LNCaP clone FGC (cell line): ENCODE data around the gene PPP1R12A.
A peak's percentile ranks its signal among the peaks of the same experiment; 100 is the strongest.
"Not testable (repeated sequence)": the region's sequence is repeated elsewhere in the genome, so short reads cannot be mapped to it uniquely, and the experiment has no call there.

Experiments used
- DNase-seq: peaks from one replicate; pipeline ENCODE4 v3.0.0-alpha.2; 2011; ENCODE audit warnings: low read depth
- H3K4me3 ChIP-seq: 2 replicates; pipeline ENCODE4 v1.5.1; 2011; ENCODE audit warnings: mild to moderate bottlenecking, low read depth, low read length, control low read depth
- CTCF ChIP-seq: IDR thresholded peaks from 2 replicates; pipeline ENCODE4 v1.5.1; 2012; ENCODE audit warnings: mild to moderate bottlenecking; ENCODE audit not compliant: control insufficient read depth, insufficient read depth; ENCODE audit errors: extremely low read depth

PPP1R12A gene

GRCh38 chr12:79884401-79885006, 50.4 kb downstream of the PPP1R12A start:
- DNase-seq, result peak; percentile 35
- H3K4me3 ChIP-seq, result peak overlapping the region; percentile 2
- TF ChIP-seq CTCF, result no peak

- no peak overlapping the region for H3K4me3 ChIP-seq
- no peak for DNase-seq
- TF ChIP-seq CTCF, result no peak
Measured at GRCh38 chr12:79883216-79883615, 51.7 kb downstream of the PPP1R12A start.

GRCh38 chr12:79881351-79881750, 53.5 kb downstream of the PPP1R12A start:
- DNase-seq, result no peak
- no peak overlapping the region for H3K4me3 ChIP-seq
- no peak for TF ChIP-seq CTCF

GRCh38 chr12:79878506-79878905, 56.4 kb downstream of the PPP1R12A start:
- H3K4me3 ChIP-seq, DNase-seq: not testable (repeated sequence)

GRCh38 chr12:79877246-79877645, 57.7 kb downstream of the PPP1R12A start:
- TF ChIP-seq CTCF, result no peak
- no peak overlapping the region for H3K4me3 ChIP-seq
- DNase-seq, result no peak

- TF ChIP-seq CTCF, result no peak
- no peak for DNase-seq
- H3K4me3 ChIP-seq, result no peak overlapping the region
Measured at GRCh38 chr12:79874665-79875064, 60.2 kb downstream of the PPP1R12A start.

- H3K4me3 ChIP-seq, result no peak overlapping the region
- no peak for DNase-seq
- no peak for TF ChIP-seq CTCF
Measured at GRCh38 chr12:79873201-79873600, 61.7 kb downstream of the PPP1R12A start.
